SK-N-SH treated with all-trans-retinoic acid at 6 μM for 48 hours (cell line): Measurements from ENCODE around the gene SRPRB.

Experiments
- ISL1 ChIP-seq: fragments of 250-450 bp; sonication (Bioruptor Pico); IDR thresholded peaks from 2 replicates; pipeline ENCODE4 v2.1.2; 2022; ENCODE audit warnings: mild to moderate bottlenecking, moderate library complexity
- TF ChIP-seq, protein P1 (sequence below): fragments of 250-450 bp; sonication (Bioruptor Pico); IDR thresholded peaks from 2 replicates; pipeline ENCODE4 v1.8.0; 2020; ENCODE audit warnings: mild to moderate bottlenecking, moderate library complexity, borderline replicate concordance

DNA sequence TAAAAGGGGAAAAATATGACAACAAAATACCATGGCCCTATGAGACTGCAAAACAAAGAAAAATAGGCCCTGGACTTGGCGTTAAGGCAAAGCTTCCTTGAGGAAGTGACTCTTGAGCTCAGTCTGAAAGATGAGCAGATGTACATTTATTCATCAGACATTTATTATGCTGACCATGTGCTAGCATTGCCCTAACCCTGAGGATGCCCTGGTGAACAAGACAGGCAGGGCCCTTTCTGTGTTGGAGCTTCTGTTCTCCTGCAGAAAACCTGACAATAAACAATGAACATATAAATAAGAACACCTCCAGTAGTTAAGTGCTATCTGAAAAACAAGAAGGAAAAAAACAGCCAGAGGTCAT lies 47.1 kb upstream of the SRPRB start:
- TF ChIP-seq ISL1 (CRISPR knock-in tag): no peak
- TF ChIP-seq, protein P1, sequence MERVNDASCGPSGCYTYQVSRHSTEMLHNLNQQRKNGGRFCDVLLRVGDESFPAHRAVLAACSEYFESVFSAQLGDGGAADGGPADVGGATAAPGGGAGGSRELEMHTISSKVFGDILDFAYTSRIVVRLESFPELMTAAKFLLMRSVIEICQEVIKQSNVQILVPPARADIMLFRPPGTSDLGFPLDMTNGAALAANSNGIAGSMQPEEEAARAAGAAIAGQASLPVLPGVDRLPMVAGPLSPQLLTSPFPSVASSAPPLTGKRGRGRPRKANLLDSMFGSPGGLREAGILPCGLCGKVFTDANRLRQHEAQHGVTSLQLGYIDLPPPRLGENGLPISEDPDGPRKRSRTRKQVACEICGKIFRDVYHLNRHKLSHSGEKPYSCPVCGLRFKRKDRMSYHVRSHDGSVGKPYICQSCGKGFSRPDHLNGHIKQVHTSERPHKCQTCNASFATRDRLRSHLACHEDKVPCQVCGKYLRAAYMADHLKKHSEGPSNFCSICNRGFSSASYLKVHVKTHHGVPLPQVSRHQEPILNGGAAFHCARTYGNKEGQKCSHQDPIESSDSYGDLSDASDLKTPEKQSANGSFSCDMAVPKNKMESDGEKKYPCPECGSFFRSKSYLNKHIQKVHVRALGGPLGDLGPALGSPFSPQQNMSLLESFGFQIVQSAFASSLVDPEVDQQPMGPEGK (CRISPR knock-in tag): no peak
